Measurements from ENCODE around the gene SBNO1. TPM values are rescaled to one million over a fixed set of nuclear protein-coding genes. Genes with fewer than 3 reads are reported as not detected.

The SBNO1 gene
- total and polyA plus RNA-seq, 2 donors (not counting 1 experiment from before 2014, with no cell fraction given), result 5.9 to 47.5 TPM

DNA sequence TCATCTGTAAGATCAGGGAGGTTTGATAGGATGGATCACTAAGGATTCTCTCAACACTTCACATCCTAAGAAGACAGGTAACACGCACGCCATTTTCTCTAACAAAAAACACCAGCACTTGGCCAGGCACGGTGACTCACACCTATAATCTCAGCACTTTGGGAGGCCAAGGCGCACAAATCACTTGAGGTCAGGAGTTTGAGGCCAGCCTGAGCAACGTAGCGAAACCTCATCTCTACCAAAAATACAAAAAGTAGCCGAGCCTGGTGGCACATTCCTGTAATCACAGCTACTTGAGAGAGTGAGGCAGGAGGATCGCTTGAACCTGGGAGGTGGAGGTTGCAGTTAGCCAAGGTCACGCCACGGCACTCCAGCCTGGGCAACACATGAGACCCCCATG, 82.5 kb downstream of the SBNO1 start:
- 98% methylated on average over 7 of the region's 10 CpGs for WGBS (ENCODE audit: insufficient coverage)
- Mint-ChIP-seq H3K4me1 (peaks cover 6% of the 10 kb centered on the region), H3K4me3 (no peak overlapping the region), H3K27ac (no peak overlapping the region), H3K9me3 (ENCODE audit: insufficient read depth) (no peaks in the 10 kb centered on the region), H3K27me3 (no peaks in the 10 kb centered on the region)
- H3K4me3 ChIP-seq (ENCODE audit: control extremely low read depth in 1 of 5, extremely low read depth in 1 of 5, insufficient read depth in 1 of 5, low read depth in 2 of 5, low read length in 4 of 5), result no peak overlapping the region
- intact Hi-C loops (cut with micrococcal nuclease), result no loop called here
- no peaks in the 10 kb centered on the region for H3K79me2 ChIP-seq (ENCODE audit: control insufficient read depth, insufficient read depth, low read length)
- H3K4me2 ChIP-seq (replicated peaks; ENCODE audit: low read depth, low read length, poor library complexity, severe bottlenecking), result no peak overlapping the region
- CTCF ChIA-PET, result interaction anchor here (0.6 kb wide), 1 partner anchor 35 kb away, joined by 3 read pairs; no protein-coding TSS in a partner anchor
- H3K36me3 ChIP-seq (replicated peaks in 1 of 2; ENCODE audit: control extremely low read depth in 1 of 2, control insufficient read depth in 1 of 2, extremely low read depth in 1 of 2, insufficient read depth in 2 of 2, low read length in 1 of 2), result no peaks in the 10 kb centered on the region
- H4K20me1 ChIP-seq (ENCODE audit: control insufficient read depth, insufficient read depth, low read length, poor library complexity, severe bottlenecking), result no peaks in the 10 kb centered on the region
- no peaks in the 10 kb centered on the region for H3K9me3 ChIP-seq (ENCODE audit: control extremely low read depth in 1 of 3, control insufficient read depth in 2 of 3, insufficient read depth in 1 of 3, low read length in 2 of 3)
- DNase-seq, result no peak
- no peak overlapping the region for H2AFZ ChIP-seq (ENCODE audit: insufficient read depth, low read depth, low read length, poor library complexity, severe bottlenecking)
- H3K4me1 ChIP-seq (ENCODE audit: control insufficient read depth in 2 of 2, insufficient read depth in 2 of 2, low read length in 2 of 2), result peaks cover 0 to 13% of the 10 kb centered on the region in 2 donors
- POLR2A ChIA-PET, result no interaction called here
- TF ChIP-seq EZH2 (IDR thresholded peaks at IDR 0.05; ENCODE audit: borderline replicate concordance, insufficient read depth, low read depth, low read length, poor library complexity, severe bottlenecking), result no peak
- TF ChIP-seq, protein P1, sequence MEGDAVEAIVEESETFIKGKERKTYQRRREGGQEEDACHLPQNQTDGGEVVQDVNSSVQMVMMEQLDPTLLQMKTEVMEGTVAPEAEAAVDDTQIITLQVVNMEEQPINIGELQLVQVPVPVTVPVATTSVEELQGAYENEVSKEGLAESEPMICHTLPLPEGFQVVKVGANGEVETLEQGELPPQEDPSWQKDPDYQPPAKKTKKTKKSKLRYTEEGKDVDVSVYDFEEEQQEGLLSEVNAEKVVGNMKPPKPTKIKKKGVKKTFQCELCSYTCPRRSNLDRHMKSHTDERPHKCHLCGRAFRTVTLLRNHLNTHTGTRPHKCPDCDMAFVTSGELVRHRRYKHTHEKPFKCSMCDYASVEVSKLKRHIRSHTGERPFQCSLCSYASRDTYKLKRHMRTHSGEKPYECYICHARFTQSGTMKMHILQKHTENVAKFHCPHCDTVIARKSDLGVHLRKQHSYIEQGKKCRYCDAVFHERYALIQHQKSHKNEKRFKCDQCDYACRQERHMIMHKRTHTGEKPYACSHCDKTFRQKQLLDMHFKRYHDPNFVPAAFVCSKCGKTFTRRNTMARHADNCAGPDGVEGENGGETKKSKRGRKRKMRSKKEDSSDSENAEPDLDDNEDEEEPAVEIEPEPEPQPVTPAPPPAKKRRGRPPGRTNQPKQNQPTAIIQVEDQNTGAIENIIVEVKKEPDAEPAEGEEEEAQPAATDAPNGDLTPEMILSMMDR (IDR thresholded peaks at IDR 0.05), result no peak
- ATAC-seq (ENCODE audit: low read depth), result no peak
- H3K27me3 ChIP-seq (replicated peaks in 1 of 4; ENCODE audit: control extremely low read depth in 1 of 4, control insufficient read depth in 3 of 4, insufficient read depth in 4 of 4, low read length in 3 of 4), result no peaks in the 10 kb centered on the region
- H3K9ac ChIP-seq (ENCODE audit: low read length), result no peak overlapping the region
- H3K27ac ChIP-seq (ENCODE audit: low read length in 2 of 2), result no peak overlapping the region

DNA sequence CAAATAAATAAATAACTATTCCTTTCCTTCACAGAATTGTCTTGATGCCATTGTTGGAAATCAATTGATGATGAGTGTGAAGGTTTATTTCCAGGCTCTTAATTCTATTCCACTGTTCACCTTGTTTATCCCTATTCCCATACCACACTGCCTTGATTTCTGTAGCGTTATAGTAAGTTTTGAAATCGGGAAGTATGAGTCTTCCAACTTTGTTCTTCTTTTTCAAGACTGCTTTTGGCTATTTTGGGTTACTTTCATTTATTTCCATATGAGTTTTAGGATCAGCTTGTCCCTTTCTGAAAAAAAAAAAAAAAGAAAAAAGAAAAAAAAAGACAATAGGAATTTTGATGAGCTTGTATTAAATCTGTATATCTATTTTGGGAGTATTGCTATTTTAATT, 83.7 kb downstream of the SBNO1 start:
- Histone ChIP-seq H3K9ac (ENCODE audit: low read length) (no peak overlapping the region), H3K36me3 (replicated peaks in 1 of 2; ENCODE audit: control extremely low read depth in 1 of 2, control insufficient read depth in 1 of 2, extremely low read depth in 1 of 2, insufficient read depth in 2 of 2, low read length in 1 of 2) (no peaks in the 10 kb centered on the region), H4K20me1 (ENCODE audit: control insufficient read depth, insufficient read depth, low read length, poor library complexity, severe bottlenecking) (no peaks in the 10 kb centered on the region), H3K9me3 (ENCODE audit: control extremely low read depth in 1 of 3, control insufficient read depth in 2 of 3, insufficient read depth in 1 of 3, low read length in 2 of 3) (no peaks in the 10 kb centered on the region), H3K79me2 (ENCODE audit: control insufficient read depth, insufficient read depth, low read length) (no peaks in the 10 kb centered on the region), H3K27ac (ENCODE audit: low read length in 2 of 2) (no peak overlapping the region), H2AFZ (ENCODE audit: insufficient read depth, low read depth, low read length, poor library complexity, severe bottlenecking) (no peak overlapping the region), H3K4me2 (replicated peaks; ENCODE audit: low read depth, low read length, poor library complexity, severe bottlenecking) (no peak overlapping the region), H3K4me1 (ENCODE audit: control insufficient read depth in 2 of 2, insufficient read depth in 2 of 2, low read length in 2 of 2) (peaks cover 0 to 13% of the 10 kb centered on the region in 2 donors), H3K27me3 (replicated peaks in 1 of 4; ENCODE audit: control extremely low read depth in 1 of 4, control insufficient read depth in 3 of 4, insufficient read depth in 4 of 4, low read length in 3 of 4) (no peaks in the 10 kb centered on the region), H3K4me3 (ENCODE audit: control extremely low read depth in 1 of 5, extremely low read depth in 1 of 5, insufficient read depth in 1 of 5, low read depth in 2 of 5, low read length in 4 of 5) (no peak overlapping the region)
- ATAC-seq (ENCODE audit: low read depth), result no peak
- intact Hi-C loops (cut with micrococcal nuclease), result no loop called here
- no CpG with 5 or more reads among the region's 2 CpGs for WGBS (ENCODE audit: insufficient coverage)
- no peak for DNase-seq
- peaks cover 6% of the 10 kb centered on the region for H3K4me1 Mint-ChIP-seq
- no peaks in the 10 kb centered on the region for H3K27me3 Mint-ChIP-seq
- H3K9me3 Mint-ChIP-seq (ENCODE audit: insufficient read depth), result no peaks in the 10 kb centered on the region
- TF ChIP-seq, protein P1 (IDR thresholded peaks at IDR 0.05), result no peak
- TF ChIP-seq EZH2 (IDR thresholded peaks at IDR 0.05; ENCODE audit: borderline replicate concordance, insufficient read depth, low read depth, low read length, poor library complexity, severe bottlenecking), result no peak
- H3K4me3 Mint-ChIP-seq, result no peak overlapping the region
- POLR2A ChIA-PET, result no interaction called here
- CTCF ChIA-PET, result interaction anchor here (0.6 to 0.7 kb wide), 2 partner anchors 11 to 631 kb away, joined by 3 to 4 read pairs; no protein-coding TSS in a partner anchor
- no peak overlapping the region for H3K27ac Mint-ChIP-seq
